OCI-LY7 (cell line): ENCODE results near the gene BTBD17. TPM values are rescaled to one million over a fixed set of nuclear protein-coding genes. Genes with fewer than 3 reads are reported as not detected.

Source experiments
- BruUV-seq: library from RNA; stranded (reverse); fragments of 400-500 nt; replicated peaks from 2 replicates; lab custom pipeline; 2021; lab: Mats Ljungman, UMichigan
- CTCF ChIA-PET: fragments of 300-600 bp; sonication (Branson Sonifier 250); formaldehyde crosslinking; loops from one replicate; lab custom pipeline; 2022; ENCODE audit warnings: antibody characterized with exemption; ENCODE audit not compliant: unreplicated experiment; lab: Charles Lee
- POLR2A ChIA-PET: fragments of 300-600 bp; sonication (Branson Sonifier 250); formaldehyde crosslinking; loops from one replicate; lab custom pipeline; 2022; ENCODE audit warnings: antibody characterized with exemption; lab: Charles Lee
- DNase-seq: peaks from one replicate; pipeline ENCODE4 v3.0.0-alpha.2; 2015; ENCODE audit warnings: low spot score
- H2AFZ ChIP-seq: fragments of 200-600 bp; sonication (generic), shearing (Covaris generic); 2 replicates; pipeline ENCODE4 v1.6.1; 2014; ENCODE audit warnings: mild to moderate bottlenecking, antibody characterized with exemption, low read length, moderate library complexity
- H3K27ac ChIP-seq: fragments of 200-600 bp; sonication (generic); 2 replicates; pipeline ENCODE4 v1.5.1; 2014; ENCODE audit warnings: mixed run types, low read depth, mild to moderate bottlenecking, moderate library complexity, low read length, inconsistent platforms; ENCODE audit not compliant: poor library complexity, severe bottlenecking
- H3K36me3 ChIP-seq: fragments of 200-600 bp; sonication (generic); 2 replicates; pipeline ENCODE4 v1.6.1; 2014; ENCODE audit warnings: mild to moderate bottlenecking, antibody characterized with exemption, low read length, moderate library complexity, mixed read lengths; ENCODE audit not compliant: insufficient read depth
- H3K4me1 ChIP-seq: fragments of 200-600 bp; sonication (generic); 2 replicates; pipeline ENCODE4 v1.5.1; 2014; ENCODE audit warnings: mild to moderate bottlenecking, low read length; ENCODE audit not compliant: insufficient read depth, poor library complexity, severe bottlenecking
- H3K4me2 ChIP-seq: fragments of 200-600 bp; sonication (generic); 2 replicates; pipeline ENCODE4 v1.6.1; 2014; ENCODE audit warnings: mild to moderate bottlenecking, low read length
- H3K4me3 ChIP-seq: fragments of 200-600 bp; sonication (generic); 2 replicates; pipeline ENCODE4 v1.5.1; 2014; ENCODE audit warnings: mild to moderate bottlenecking, low read depth, low read length; ENCODE audit not compliant: poor library complexity, severe bottlenecking
- H3K79me2 ChIP-seq: fragments of 200-600 bp; sonication (generic); 2 replicates; pipeline ENCODE4 v1.6.1; 2016; ENCODE audit warnings: low read depth, mild to moderate bottlenecking, low read length, moderate library complexity, mixed read lengths; ENCODE audit not compliant: insufficient read depth
- H3K9me2 ChIP-seq: fragments of 200-600 bp; sonication (generic); 2 replicates; pipeline ENCODE4 v1.6.1; 2016; ENCODE audit warnings: mild to moderate bottlenecking, low read length, mixed read lengths; ENCODE audit not compliant: insufficient read depth
- H3K9me3 ChIP-seq: fragments of 200-600 bp; sonication (generic); 2 replicates; pipeline ENCODE4 v1.6.1; 2014; ENCODE audit warnings: mild to moderate bottlenecking, mixed run types, low read length, mixed read lengths
- H4K20me1 ChIP-seq: fragments of 200-600 bp; sonication (generic); 2 replicates; pipeline ENCODE4 v1.6.1; 2014; ENCODE audit warnings: mild to moderate bottlenecking, antibody characterized with exemption, low read length, moderate library complexity, mixed read lengths; ENCODE audit not compliant: insufficient read depth
- EZH2phosphoT487 ChIP-seq: fragments of 200-600 bp; sonication (generic); IDR thresholded peaks from 2 replicates; pipeline ENCODE4 v1.6.1; 2018; ENCODE audit warnings: low read depth, borderline replicate concordance, mild to moderate bottlenecking, mixed run types, antibody characterized with exemption, low read length, moderate library complexity, mixed read lengths
- intact Hi-C: fragments of 100-400 bp; cut with micrococcal nuclease; formaldehyde crosslinking; loops from one replicate; pipeline ENCODE4 v1.10.0; 2022; ENCODE audit not compliant: unreplicated experiment
- total RNA-seq, 2 experiments: library from RNA; depleted of rRNA in 1 of 2; stranded (reverse); fragments of >200 nt in 1 of 2; shearing (Covaris generic) in 1 of 2; gene quantifications; 2 replicates each; pipeline ENCODE4 v1.2.3, GENCODE V29; 2014 to 2022
- TF ChIP-seq, protein P1 (sequence below): fragments of 200-600 bp; sonication (generic); conservative IDR thresholded peaks from 2 replicates; pipeline ENCODE4 v1.5.1; 2014; ENCODE audit warnings: mild to moderate bottlenecking, antibody characterized with exemption, low read length, moderate library complexity, mixed read lengths

BTBD17 gene
- total RNA-seq, 2 experiments from 2014 or later = not detected

DNA sequence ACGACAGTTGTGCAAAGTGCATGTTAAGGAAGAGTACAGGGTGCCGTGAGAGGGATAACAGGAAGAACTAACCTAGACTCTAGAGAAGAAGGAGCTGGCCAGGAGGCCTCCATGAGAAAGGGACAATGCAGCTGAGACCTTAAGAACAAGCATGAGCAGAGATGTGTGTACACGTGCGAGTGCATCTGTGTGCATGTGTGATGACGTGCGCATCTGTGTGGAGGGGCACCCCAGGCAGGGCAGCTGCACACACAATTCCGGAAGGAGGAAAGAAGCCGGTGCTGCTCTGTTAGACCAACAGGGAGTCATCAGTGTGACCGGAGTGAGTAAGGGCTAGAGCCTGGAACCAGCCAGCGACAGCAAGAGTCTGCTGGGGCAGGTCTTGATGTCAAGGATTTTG lies 43.3 kb downstream of the BTBD17 start:
- intact Hi-C loops = no loop called here

DNA sequence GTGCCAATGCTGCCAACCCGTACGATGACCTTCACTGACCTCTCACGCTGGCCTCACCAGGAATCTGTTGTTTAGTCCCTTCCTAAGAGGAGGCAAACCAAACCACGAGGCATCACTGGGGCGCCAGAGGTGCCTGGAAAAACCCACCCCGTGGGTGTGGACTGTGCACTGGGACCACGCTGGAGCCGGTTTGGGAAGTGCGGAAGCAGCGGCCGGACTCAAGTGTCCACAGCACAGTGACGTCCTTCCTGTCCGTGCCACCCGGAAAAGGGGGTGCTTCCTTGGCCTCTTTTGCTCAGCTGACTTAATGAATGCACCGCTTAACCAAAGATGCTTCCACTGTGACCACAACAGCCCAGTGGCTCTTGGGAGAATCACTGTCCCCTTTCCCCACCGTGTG lies 44.6 kb downstream of the BTBD17 start:
- no peaks in the 10 kb centered on the region for H4K20me1 ChIP-seq
- intact Hi-C loops = no loop called here
- TF ChIP-seq, protein P1, sequence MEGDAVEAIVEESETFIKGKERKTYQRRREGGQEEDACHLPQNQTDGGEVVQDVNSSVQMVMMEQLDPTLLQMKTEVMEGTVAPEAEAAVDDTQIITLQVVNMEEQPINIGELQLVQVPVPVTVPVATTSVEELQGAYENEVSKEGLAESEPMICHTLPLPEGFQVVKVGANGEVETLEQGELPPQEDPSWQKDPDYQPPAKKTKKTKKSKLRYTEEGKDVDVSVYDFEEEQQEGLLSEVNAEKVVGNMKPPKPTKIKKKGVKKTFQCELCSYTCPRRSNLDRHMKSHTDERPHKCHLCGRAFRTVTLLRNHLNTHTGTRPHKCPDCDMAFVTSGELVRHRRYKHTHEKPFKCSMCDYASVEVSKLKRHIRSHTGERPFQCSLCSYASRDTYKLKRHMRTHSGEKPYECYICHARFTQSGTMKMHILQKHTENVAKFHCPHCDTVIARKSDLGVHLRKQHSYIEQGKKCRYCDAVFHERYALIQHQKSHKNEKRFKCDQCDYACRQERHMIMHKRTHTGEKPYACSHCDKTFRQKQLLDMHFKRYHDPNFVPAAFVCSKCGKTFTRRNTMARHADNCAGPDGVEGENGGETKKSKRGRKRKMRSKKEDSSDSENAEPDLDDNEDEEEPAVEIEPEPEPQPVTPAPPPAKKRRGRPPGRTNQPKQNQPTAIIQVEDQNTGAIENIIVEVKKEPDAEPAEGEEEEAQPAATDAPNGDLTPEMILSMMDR = no peak
- no peak for TF ChIP-seq EZH2phosphoT487
- H3K9me2 ChIP-seq = no peaks in the 10 kb centered on the region
- no peak overlapping the region for H2AFZ ChIP-seq
- H3K4me3 ChIP-seq = no peak overlapping the region
- no peaks in the 10 kb centered on the region for H3K9me3 ChIP-seq
- H3K4me2 ChIP-seq = no peak overlapping the region
- no peak overlapping the region for H3K27ac ChIP-seq
- ChIA-PET CTCF (no interaction called here), POLR2A (no interaction called here)
- no peaks in the 10 kb centered on the region for H3K36me3 ChIP-seq
- no peak for DNase-seq
- H3K79me2 ChIP-seq = no peaks in the 10 kb centered on the region
- no TSS peak for BruUV-seq
- no peaks in the 10 kb centered on the region for H3K4me1 ChIP-seq

More for the DNA sequence above, 43.3 kb downstream of the BTBD17 start:
- Histone ChIP-seq H3K4me3 (no peak overlapping the region), H3K9me2 (no peaks in the 10 kb centered on the region), H2AFZ (no peak overlapping the region), H3K4me2 (no peak overlapping the region), H3K79me2 (no peaks in the 10 kb centered on the region), H4K20me1 (no peaks in the 10 kb centered on the region), H3K9me3 (no peaks in the 10 kb centered on the region), H3K36me3 (no peaks in the 10 kb centered on the region), H3K27ac (no peak overlapping the region), H3K4me1 (no peaks in the 10 kb centered on the region)
- DNase-seq = no peak
- TF ChIP-seq, protein P1 = no peak
- no peak for TF ChIP-seq EZH2phosphoT487
- CTCF ChIA-PET = no interaction called here
- no TSS peak for BruUV-seq
- POLR2A ChIA-PET = no interaction called here

DNA sequence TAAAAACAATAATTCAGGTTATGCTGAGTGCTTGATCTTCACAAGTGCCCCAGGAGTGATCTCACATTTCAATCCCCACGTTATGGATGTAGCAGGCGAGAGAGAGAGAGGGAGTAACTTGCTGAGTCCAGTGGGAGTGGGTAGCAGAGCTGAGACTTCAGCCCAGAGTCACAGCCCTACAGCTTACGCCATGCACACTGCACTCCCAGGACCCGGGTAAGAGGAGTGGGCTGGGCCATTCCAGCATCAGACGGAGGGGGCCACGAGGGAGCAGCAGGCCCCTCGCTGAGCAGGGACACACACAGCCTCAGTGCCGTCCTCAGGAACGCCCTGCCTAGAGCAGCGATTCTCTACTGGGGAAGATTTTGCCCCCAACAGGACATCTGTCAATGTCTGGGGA lies 45.4 kb downstream of the BTBD17 start:
- intact Hi-C loops = no loop called here
- H3K4me1 ChIP-seq = no peaks in the 10 kb centered on the region
- no peaks in the 10 kb centered on the region for H3K9me2 ChIP-seq
- H3K4me3 ChIP-seq = no peak overlapping the region
- H3K27ac ChIP-seq = no peak overlapping the region
- H3K36me3 ChIP-seq = no peaks in the 10 kb centered on the region
- TF ChIP-seq, protein P1 = no peak
- TF ChIP-seq EZH2phosphoT487 = no peak
- no peaks in the 10 kb centered on the region for H4K20me1 ChIP-seq
- no peak overlapping the region for H3K4me2 ChIP-seq
- POLR2A ChIA-PET = no interaction called here
- CTCF ChIA-PET = no interaction called here
- H2AFZ ChIP-seq = no peak overlapping the region
- DNase-seq = no peak
- H3K9me3 ChIP-seq = no peaks in the 10 kb centered on the region
- no TSS peak for BruUV-seq
- H3K79me2 ChIP-seq = no peaks in the 10 kb centered on the region
